ENCODE data around the gene SCUBE1.

The SCUBE1 gene

GRCh38 chr22:43303751-43304150 is 39.4 kb downstream of the SCUBE1 start:
- H3K27ac Mint-ChIP-seq = no peak overlapping the region
- H3K4me3 Mint-ChIP-seq = no peak overlapping the region
- H3K4me1 Mint-ChIP-seq = no peaks in the 10 kb centered on the region
- ATAC-seq (no peak), DNase-seq (ENCODE audit: low spot score in 2 of 2) (no peak)
- no peaks in the 10 kb centered on the region for H3K9me3 Mint-ChIP-seq
- H3K36me3 Mint-ChIP-seq = no peaks in the 10 kb centered on the region

- Mint-ChIP-seq H3K4me3 (no peak overlapping the region), H3K9me3 (no peaks in the 10 kb centered on the region), H3K4me1 (no peaks in the 10 kb centered on the region), H3K36me3 (no peaks in the 10 kb centered on the region), H3K27ac (no peak overlapping the region)
- ATAC-seq (no peak), DNase-seq (ENCODE audit: low spot score in 2 of 2) (no peak)
Measured at GRCh38 chr22:43303166-43303565, 40.0 kb downstream of the SCUBE1 start.

GRCh38 chr22:43302531-43303041 is 40.6 kb downstream of the SCUBE1 start:
- H3K4me3 Mint-ChIP-seq = no peak overlapping the region
- no peaks in the 10 kb centered on the region for H3K36me3 Mint-ChIP-seq
- no peak for ATAC-seq
- no peaks in the 10 kb centered on the region for H3K9me3 Mint-ChIP-seq
- no peak overlapping the region for H3K27ac Mint-ChIP-seq
- H3K4me1 Mint-ChIP-seq = no peaks in the 10 kb centered on the region
- DNase-seq (ENCODE audit: low spot score in 2 of 2) = no peak

- no peaks in the 10 kb centered on the region for H3K9me3 Mint-ChIP-seq
- H3K4me1 Mint-ChIP-seq = no peaks in the 10 kb centered on the region
- no peaks in the 10 kb centered on the region for H3K36me3 Mint-ChIP-seq
- DNase-seq (ENCODE audit: low spot score in 2 of 2) (no peak), ATAC-seq (no peak)
- no peak overlapping the region for H3K27ac Mint-ChIP-seq
- H3K4me3 Mint-ChIP-seq = no peak overlapping the region
Measured at GRCh38 chr22:43301866-43302265, 41.3 kb downstream of the SCUBE1 start.

- no peak overlapping the region for H3K27ac Mint-ChIP-seq
- ATAC-seq = no peak
- H3K4me1 Mint-ChIP-seq = no peaks in the 10 kb centered on the region
- H3K4me3 Mint-ChIP-seq = no peak overlapping the region
- no peak for DNase-seq (ENCODE audit: low spot score in 2 of 2)
- H3K36me3 Mint-ChIP-seq = no peaks in the 10 kb centered on the region
- no peaks in the 10 kb centered on the region for H3K9me3 Mint-ChIP-seq
Measured at GRCh38 chr22:43300891-43301676, 42.1 kb downstream of the SCUBE1 start.

- Mint-ChIP-seq H3K36me3 (no peaks in the 10 kb centered on the region), H3K4me3 (no peak overlapping the region), H3K4me1 (no peaks in the 10 kb centered on the region), H3K9me3 (no peaks in the 10 kb centered on the region), H3K27ac (no peak overlapping the region)
- DNase-seq (ENCODE audit: low spot score in 2 of 2) (no peak), ATAC-seq (no peak)
Measured at GRCh38 chr22:43299736-43300135, 43.4 kb downstream of the SCUBE1 start.

GRCh38 chr22:43298062-43298801 is 44.9 kb downstream of the SCUBE1 start:
- Mint-ChIP-seq H3K4me3 (no peak overlapping the region), H3K36me3 (no peaks in the 10 kb centered on the region), H3K9me3 (no peaks in the 10 kb centered on the region), H3K4me1 (no peaks in the 10 kb centered on the region), H3K27ac (no peak overlapping the region)
- no peak for DNase-seq (ENCODE audit: low spot score in 2 of 2)
- no peak for ATAC-seq

- H3K27ac Mint-ChIP-seq = peak overlapping the region; percentile 34
- no peaks in the 10 kb centered on the region for H3K9me3 Mint-ChIP-seq
- no peaks in the 10 kb centered on the region for H3K4me1 Mint-ChIP-seq
- H3K4me3 Mint-ChIP-seq = no peak overlapping the region
- no peak for ATAC-seq
- no peaks in the 10 kb centered on the region for H3K36me3 Mint-ChIP-seq
- no peak for DNase-seq (ENCODE audit: low spot score in 2 of 2)
Measured at GRCh38 chr22:43297270-43298061, 45.7 kb downstream of the SCUBE1 start.

- no peak overlapping the region for H3K27ac Mint-ChIP-seq
- no peaks in the 10 kb centered on the region for H3K36me3 Mint-ChIP-seq
- H3K4me1 Mint-ChIP-seq = no peaks in the 10 kb centered on the region
- ATAC-seq = no peak
- no peak for DNase-seq (ENCODE audit: low spot score in 2 of 2)
- H3K9me3 Mint-ChIP-seq = no peaks in the 10 kb centered on the region
- H3K4me3 Mint-ChIP-seq = no peak overlapping the region
Measured at GRCh38 chr22:43296276-43296902, 46.8 kb downstream of the SCUBE1 start.

- ATAC-seq = no peak
- DNase-seq (ENCODE audit: low spot score in 2 of 2) = no peak
- Mint-ChIP-seq H3K4me1 (no peaks in the 10 kb centered on the region), H3K27ac (peak overlapping the region; percentile 53), H3K4me3 (no peak overlapping the region), H3K36me3 (no peaks in the 10 kb centered on the region), H3K9me3 (no peaks in the 10 kb centered on the region)
Measured at GRCh38 chr22:43295660-43296059, 47.5 kb downstream of the SCUBE1 start.

- Mint-ChIP-seq H3K4me1 (peaks cover under 1% of the 10 kb centered on the region), H3K27ac (peak overlapping the region; percentile 53), H3K36me3 (no peaks in the 10 kb centered on the region), H3K9me3 (no peaks in the 10 kb centered on the region), H3K4me3 (no peak overlapping the region)
- DNase-seq (ENCODE audit: low spot score in 2 of 2) (no peak), ATAC-seq (no peak)
Measured at GRCh38 chr22:43295173-43295572, 48.0 kb downstream of the SCUBE1 start.

- ATAC-seq (no peak), DNase-seq (ENCODE audit: low spot score in 2 of 2) (no peak)
- Mint-ChIP-seq H3K4me3 (no peak overlapping the region), H3K4me1 (peaks cover 10% of the 10 kb centered on the region), H3K36me3 (no peaks in the 10 kb centered on the region), H3K9me3 (no peaks in the 10 kb centered on the region), H3K27ac (no peak overlapping the region)
Measured at GRCh38 chr22:43293655-43294392, 49.3 kb downstream of the SCUBE1 start.

GRCh38 chr22:43293259-43293654 is 49.9 kb downstream of the SCUBE1 start:
- Mint-ChIP-seq H3K9me3 (no peaks in the 10 kb centered on the region), H3K4me1 (peaks cover 14% of the 10 kb centered on the region), H3K36me3 (peaks cover 5% of the 10 kb centered on the region), H3K27ac (no peak overlapping the region), H3K4me3 (no peak overlapping the region)
- DNase-seq (ENCODE audit: low spot score in 2 of 2) (no peak), ATAC-seq (no peak)

GRCh38 chr22:43292630-43293018 is 50.5 kb downstream of the SCUBE1 start:
- no peak for ATAC-seq
- no peak for DNase-seq (ENCODE audit: low spot score in 2 of 2)
- Mint-ChIP-seq H3K9me3 (no peaks in the 10 kb centered on the region), H3K36me3 (peaks cover 5% of the 10 kb centered on the region), H3K4me3 (no peak overlapping the region), H3K27ac (no peak overlapping the region), H3K4me1 (peaks cover 14% of the 10 kb centered on the region)
